ENCODE data around the gene GABBR2. TPM values are rescaled to one million over a fixed set of nuclear protein-coding genes. Genes with fewer than 3 reads are reported as not detected.

Gene GABBR2
- total RNA-seq, 2 experiments from 2014 or later: not detected

DNA sequence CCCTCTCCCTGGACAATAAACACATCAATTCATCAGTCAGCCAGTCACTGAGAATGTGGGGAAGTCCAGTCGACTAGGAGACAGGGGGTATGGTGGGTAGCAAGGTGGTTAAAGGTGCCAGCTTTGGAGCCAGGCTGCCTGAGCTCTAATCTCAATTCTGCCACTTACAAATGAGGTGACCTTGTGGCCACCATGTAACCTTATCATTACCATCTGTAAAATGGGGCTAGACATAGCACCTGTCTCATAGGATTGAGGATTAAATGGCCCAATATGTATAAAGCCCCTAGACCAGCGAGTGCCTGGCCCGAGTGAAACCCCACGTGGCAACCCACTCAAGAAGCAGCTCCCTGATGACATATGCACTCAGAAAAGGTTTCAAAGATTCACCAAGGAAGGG is 380.0 kb downstream of the GABBR2 start:
- ATAC-seq (ENCODE audit: poor library complexity) (no peak), DNase-seq (no peak)
- TF ChIP-seq, protein P1, sequence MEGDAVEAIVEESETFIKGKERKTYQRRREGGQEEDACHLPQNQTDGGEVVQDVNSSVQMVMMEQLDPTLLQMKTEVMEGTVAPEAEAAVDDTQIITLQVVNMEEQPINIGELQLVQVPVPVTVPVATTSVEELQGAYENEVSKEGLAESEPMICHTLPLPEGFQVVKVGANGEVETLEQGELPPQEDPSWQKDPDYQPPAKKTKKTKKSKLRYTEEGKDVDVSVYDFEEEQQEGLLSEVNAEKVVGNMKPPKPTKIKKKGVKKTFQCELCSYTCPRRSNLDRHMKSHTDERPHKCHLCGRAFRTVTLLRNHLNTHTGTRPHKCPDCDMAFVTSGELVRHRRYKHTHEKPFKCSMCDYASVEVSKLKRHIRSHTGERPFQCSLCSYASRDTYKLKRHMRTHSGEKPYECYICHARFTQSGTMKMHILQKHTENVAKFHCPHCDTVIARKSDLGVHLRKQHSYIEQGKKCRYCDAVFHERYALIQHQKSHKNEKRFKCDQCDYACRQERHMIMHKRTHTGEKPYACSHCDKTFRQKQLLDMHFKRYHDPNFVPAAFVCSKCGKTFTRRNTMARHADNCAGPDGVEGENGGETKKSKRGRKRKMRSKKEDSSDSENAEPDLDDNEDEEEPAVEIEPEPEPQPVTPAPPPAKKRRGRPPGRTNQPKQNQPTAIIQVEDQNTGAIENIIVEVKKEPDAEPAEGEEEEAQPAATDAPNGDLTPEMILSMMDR (IDR thresholded peaks at IDR 0.05): no peak
- intact Hi-C loops (cut with DNase I, micrococcal nuclease): no loop called here
- ChIA-PET POLR2A (no interaction called here), CTCF (no interaction called here)
- Histone ChIP-seq H3K4me1 (ENCODE audit: insufficient read depth, low read length) (no peaks in the 10 kb centered on the region), H3K4me3 (ENCODE audit: low read length) (no peak overlapping the region), H3K9me3 (ENCODE audit: control insufficient read depth in 1 of 2, insufficient read depth in 1 of 2, low read length in 2 of 2) (no peaks in the 10 kb centered on the region), H3K36me3 (ENCODE audit: insufficient read depth, low read length) (no peaks in the 10 kb centered on the region), H3K27me3 (ENCODE audit: control insufficient read depth in 1 of 2, insufficient read depth in 2 of 2, low read length in 2 of 2) (peaks cover 0 to 3% of the 10 kb centered on the region in 2 experiments), H3K27ac (ENCODE audit: low read depth in 1 of 2, low read length in 2 of 2) (no peak overlapping the region)
- Mint-ChIP-seq H3K9me3 (no peaks in the 10 kb centered on the region), H3K4me3 (no peak overlapping the region), H3K4me1 (ENCODE audit: low read depth) (no peaks in the 10 kb centered on the region), H3K27ac (no peak overlapping the region), H3K36me3 (ENCODE audit: low read depth) (no peaks in the 10 kb centered on the region), H3K27me3 (peaks cover 13% of the 10 kb centered on the region)

DNA sequence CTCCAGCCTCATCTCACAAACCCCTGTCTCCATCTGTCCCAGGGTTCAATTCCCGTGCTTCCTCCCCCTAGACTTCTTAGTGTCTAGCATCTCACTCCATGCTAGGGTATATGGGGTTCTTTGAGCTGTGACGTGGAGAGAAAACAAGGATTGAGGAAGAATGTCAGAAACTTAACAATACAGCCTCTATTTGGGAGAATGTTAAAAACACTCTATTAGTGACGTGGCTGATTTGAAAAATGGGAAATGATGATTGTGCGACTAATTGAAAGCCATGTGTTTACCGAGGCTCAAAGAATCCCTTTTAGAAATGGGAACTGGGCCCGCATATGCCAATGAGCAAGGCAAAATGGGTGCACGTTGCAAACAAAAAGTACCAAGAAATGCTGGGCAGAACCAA is 380.6 kb downstream of the GABBR2 start:
- H3K4me1 Mint-ChIP-seq (ENCODE audit: low read depth): no peaks in the 10 kb centered on the region
- Histone ChIP-seq H3K36me3 (ENCODE audit: insufficient read depth, low read length) (no peaks in the 10 kb centered on the region), H3K4me3 (ENCODE audit: low read length) (no peak overlapping the region), H3K4me1 (ENCODE audit: insufficient read depth, low read length) (no peaks in the 10 kb centered on the region), H3K9me3 (ENCODE audit: control insufficient read depth in 1 of 2, insufficient read depth in 1 of 2, low read length in 2 of 2) (no peaks in the 10 kb centered on the region), H3K27me3 (ENCODE audit: control insufficient read depth in 1 of 2, insufficient read depth in 2 of 2, low read length in 2 of 2) (peaks cover 0 to 3% of the 10 kb centered on the region in 2 experiments), H3K27ac (ENCODE audit: low read depth in 1 of 2, low read length in 2 of 2) (no peak overlapping the region)
- H3K36me3 Mint-ChIP-seq (ENCODE audit: low read depth): no peaks in the 10 kb centered on the region
- intact Hi-C loops (cut with DNase I, micrococcal nuclease): no loop called here
- ATAC-seq (ENCODE audit: poor library complexity) (no peak), DNase-seq (no peak)
- POLR2A ChIA-PET: no interaction called here
- CTCF ChIA-PET: no interaction called here
- H3K9me3 Mint-ChIP-seq: no peaks in the 10 kb centered on the region
- H3K27me3 Mint-ChIP-seq: peaks cover 12% of the 10 kb centered on the region
- no peak overlapping the region for H3K27ac Mint-ChIP-seq
- TF ChIP-seq, protein P1 (IDR thresholded peaks at IDR 0.05): no peak
- H3K4me3 Mint-ChIP-seq: no peak overlapping the region

DNA sequence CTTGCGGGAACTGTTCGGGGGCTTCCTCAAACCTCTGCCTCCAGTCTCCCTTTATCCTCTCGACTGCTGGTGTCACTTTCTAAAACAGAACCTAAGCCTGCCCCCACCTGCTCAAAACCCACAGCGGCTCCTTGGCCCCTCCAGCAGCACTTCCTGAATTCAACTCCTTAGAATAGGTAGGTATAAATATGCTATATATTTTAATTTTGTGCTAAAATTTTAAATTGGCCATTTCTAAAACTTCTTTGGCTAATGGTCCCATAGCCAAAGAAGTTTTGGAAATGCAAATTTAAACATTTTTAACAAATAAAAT is 381.5 kb downstream of the GABBR2 start:
- intact Hi-C loops (cut with DNase I, micrococcal nuclease): no loop called here
- no peak for ATAC-seq (ENCODE audit: poor library complexity)
- H3K4me1 Mint-ChIP-seq (ENCODE audit: low read depth): no peaks in the 10 kb centered on the region
- Histone ChIP-seq H3K27me3 (ENCODE audit: control insufficient read depth in 1 of 2, insufficient read depth in 2 of 2, low read length in 2 of 2) (peaks cover 0 to 3% of the 10 kb centered on the region in 2 experiments), H3K9me3 (ENCODE audit: control insufficient read depth in 1 of 2, insufficient read depth in 1 of 2, low read length in 2 of 2) (no peaks in the 10 kb centered on the region), H3K27ac (ENCODE audit: low read depth in 1 of 2, low read length in 2 of 2) (no peak overlapping the region), H3K4me3 (ENCODE audit: low read length) (no peak overlapping the region), H3K36me3 (ENCODE audit: insufficient read depth, low read length) (no peaks in the 10 kb centered on the region), H3K4me1 (ENCODE audit: insufficient read depth, low read length) (no peaks in the 10 kb centered on the region)
- no peaks in the 10 kb centered on the region for H3K9me3 Mint-ChIP-seq
- H3K36me3 Mint-ChIP-seq (ENCODE audit: low read depth): no peaks in the 10 kb centered on the region
- TF ChIP-seq, protein P1 (IDR thresholded peaks at IDR 0.05): no peak
- CTCF ChIA-PET: no interaction called here
- H3K27ac Mint-ChIP-seq: no peak overlapping the region
- no peak overlapping the region for H3K4me3 Mint-ChIP-seq
- no peak for DNase-seq
- POLR2A ChIA-PET: no interaction called here
- H3K27me3 Mint-ChIP-seq: peaks cover 12% of the 10 kb centered on the region

Data from CD4-positive, alpha-beta T cell (primary cell).